Activated T-helper 17 cell treated with anti-CD3 and anti-CD28 coated beads, Interleukin-2, amount 50 U/mL, for 72 hours (primary cell): ENCODE measurements around the gene ARMH1. TPM values are rescaled to one million over a fixed set of nuclear protein-coding genes. Genes with fewer than 3 reads are reported as not detected.

Experiments
- total RNA-seq, 2 donors: library from RNA; stranded (reverse); gene quantifications; one replicate each; pipeline ENCODE4 v1.2.3, GENCODE V29; 2022

Gene ARMH1
- total RNA-seq, 2 donors from 2014 or later, result 10.7 to 65.8 TPM

Other genes starting within 250 kb of the ARMH1 start
- 1 to 10 TPM; 3.5 to 4.2 TPM for gene TMEM53, start 233 bp upstream of the ARMH1 start, total RNA-seq
- gene RNU5D-1, start 56.5 kb downstream of the ARMH1 start, total RNA-seq, result not detected
- 100 to 1,000 TPM in 1 of 2 donors, 10 to 100 TPM in 1; 93.4 to 124 TPM for gene KIF2C, start 65.1 kb downstream of the ARMH1 start, total RNA-seq
- gene RPS8, start 100.8 kb downstream of the ARMH1 start, total RNA-seq, result 1,000 to 10,000 TPM; 2,475 to 3,183 TPM
- gene BEST4, start 113.5 kb downstream of the ARMH1 start, total RNA-seq, result 1 to 10 TPM in 1 of 2 donors, under 1 TPM in 1; 0.97 to 2.0 TPM
- gene PLK3, start 125.7 kb downstream of the ARMH1 start, total RNA-seq, result 10 to 100 TPM; 58.7 to 92.0 TPM
- gene DYNLT4, start 132.6 kb downstream of the ARMH1 start, total RNA-seq, result 1 to 10 TPM in 1 of 2 donors, under 1 TPM in 1; 0.56 to 1.2 TPM
- gene BTBD19, start 133.8 kb downstream of the ARMH1 start, total RNA-seq, result 10 to 100 TPM; 15.9 to 62.7 TPM
- 1 to 10 TPM in 1 of 2 donors, under 1 TPM in 1; 0.64 to 1.1 TPM for gene PTCH2, start 168.5 kb downstream of the ARMH1 start, total RNA-seq